ENCODE measurements around the gene ZNF865. TPM values are rescaled to one million over a fixed set of nuclear protein-coding genes. Genes with fewer than 3 reads are reported as not detected.
A peak's percentile ranks its signal among the peaks of the same experiment; 100 is the strongest.

Gene ZNF865
- total RNA-seq, 1 donor from 2014 or later, result 18.9 TPM

GRCh38 chr19:55605207-55605636 lies 225 bp upstream of the ZNF865 start:
- POLR2A ChIA-PET, result interaction anchor here (0.9 to 3.9 kb wide), 18 partner anchors 10 to 325 kb away, joined by 3 to 27 read pairs (median 5); partner anchors contain the start of genes CCDC106, NAT14, U2AF2 and UBE2S

GRCh38 chr19:55606471-55606787 lies 982 bp downstream of the ZNF865 start:
- ChIA-PET CTCF (interaction anchor here (1.0 to 3.6 kb wide), 15 partner anchors 18 to 465 kb away, joined by 3 to 38 read pairs (median 3); partner anchors contain the start of genes ZNF628 and ZNF784), POLR2A (interaction anchor here (0.6 to 3.9 kb wide), 17 partner anchors 11 to 326 kb away, joined by 3 to 27 read pairs (median 5); partner anchors contain the start of genes CCDC106, U2AF2, ZNF628 and ZNF784)
- H3K27ac Mint-ChIP-seq, result peak overlapping the region; percentile 91
- DNase-seq (no peak), ATAC-seq (ENCODE audit: low read depth) (no peak)
- intact Hi-C loops (cut with micrococcal nuclease), result loop anchor here (1.0 to 10.0 kb wide), 3 partner anchors 89 to 352 kb away; partner anchors contain the start of genes PPP6R1 and UBE2S
- peaks cover 47% of the 10 kb centered on the region for H3K36me3 Mint-ChIP-seq (ENCODE audit: low read depth)
- TF ChIP-seq CTCF (IDR thresholded peaks at IDR 0.05), result no peak
- no peaks in the 10 kb centered on the region for H3K9me3 Mint-ChIP-seq
- peak overlapping the region; percentile 91 for H3K4me3 Mint-ChIP-seq
- H3K27me3 Mint-ChIP-seq, result no peaks in the 10 kb centered on the region
- peaks cover 58% of the 10 kb centered on the region for H3K4me1 Mint-ChIP-seq

More at GRCh38 chr19:55605207-55605636, 225 bp upstream of the ZNF865 start:
- Mint-ChIP-seq H3K27ac (peak overlapping the region; percentile 94), H3K9me3 (no peaks in the 10 kb centered on the region), H3K27me3 (no peaks in the 10 kb centered on the region), H3K4me1 (peaks cover 50% of the 10 kb centered on the region), H3K4me3 (peak overlapping the region; percentile 93), H3K36me3 (ENCODE audit: low read depth) (peaks cover 38% of the 10 kb centered on the region)
- CTCF ChIA-PET, result interaction anchor here (1.2 to 3.6 kb wide), 6 partner anchors 19 to 464 kb away, joined by 3 to 38 read pairs (median 8); partner anchors contain the start of gene ZNF784
- DNase-seq, result peak; percentile 94
- TF ChIP-seq CTCF (IDR thresholded peaks at IDR 0.05), result no peak
- intact Hi-C loops (cut with micrococcal nuclease), result loop anchor here (1.0 to 10.0 kb wide), 6 partner anchors 18 to 542 kb away; partner anchors contain the start of genes PPP6R1, RDH13, RPL28 and UBE2S
- ATAC-seq (ENCODE audit: low read depth), result peak; percentile 76

GRCh38 chr19:55606817-55607216 lies 1.4 kb downstream of the ZNF865 start:
- Mint-ChIP-seq H3K4me3 (peak overlapping the region; percentile 29), H3K27ac (peak overlapping the region; percentile 91), H3K9me3 (no peaks in the 10 kb centered on the region), H3K36me3 (ENCODE audit: low read depth) (peaks cover 47% of the 10 kb centered on the region), H3K27me3 (no peaks in the 10 kb centered on the region), H3K4me1 (peaks cover 62% of the 10 kb centered on the region)
- CTCF ChIA-PET, result interaction anchor here (0.7 to 3.6 kb wide), 16 partner anchors 18 to 466 kb away, joined by 3 to 38 read pairs (median 3); partner anchors contain the start of genes ZNF628 and ZNF784
- DNase-seq (no peak), ATAC-seq (ENCODE audit: low read depth) (no peak)
- POLR2A ChIA-PET, result interaction anchor here (0.9 to 3.9 kb wide), 11 partner anchors 14 to 327 kb away, joined by 4 to 27 read pairs (median 7); partner anchors contain the start of genes U2AF2, ZNF628 and ZNF784
- intact Hi-C loops (cut with micrococcal nuclease), result loop anchor here (1.0 to 10.0 kb wide), 3 partner anchors 90 to 352 kb away; partner anchors contain the start of genes PPP6R1 and UBE2S
- no peak for TF ChIP-seq CTCF (IDR thresholded peaks at IDR 0.05)

GRCh38 chr19:55609326-55609725 lies 3.9 kb downstream of the ZNF865 start:
- Mint-ChIP-seq H3K27ac (no peak overlapping the region), H3K36me3 (ENCODE audit: low read depth) (peaks cover 59% of the 10 kb centered on the region), H3K9me3 (no peaks in the 10 kb centered on the region), H3K4me3 (no peak overlapping the region), H3K27me3 (no peaks in the 10 kb centered on the region), H3K4me1 (peaks cover 70% of the 10 kb centered on the region)
- ChIA-PET POLR2A (interaction anchor here (1.8 kb wide), 1 partner anchor 10 kb away, joined by 9 read pairs; the partner anchor contains the start of genes FIZ1 and ZNF524), CTCF (interaction anchor here (1.4 kb wide), 1 partner anchor 93 kb away, joined by 5 read pairs; no protein-coding TSS in a partner anchor)
- intact Hi-C loops (cut with micrococcal nuclease), result loop anchor here (5.0 to 10.0 kb wide), 2 partner anchors 202 to 355 kb away; partner anchors contain the start of genes PPP6R1 and UBE2S
- ATAC-seq (ENCODE audit: low read depth), result no peak
- no peak for DNase-seq
- TF ChIP-seq CTCF (IDR thresholded peaks at IDR 0.05), result no peak
